Hematopoietic multipotent progenitor cell treated with erythropoietin and hydrocortisone succinate and interleukin-3 and kit ligand, for 15 days (in vitro differentiated cells): Measurements from ENCODE around the gene LIPI.
"Not testable (repeated sequence)": the region's sequence is repeated elsewhere in the genome, so short reads cannot be mapped to it uniquely, and the experiment has no call there.

Experiments
- DNase-seq: peaks from one replicate; pipeline ENCODE4 v3.0.0-alpha.2; 2015; ENCODE audit warnings: low spot score

Gene LIPI

DNA sequence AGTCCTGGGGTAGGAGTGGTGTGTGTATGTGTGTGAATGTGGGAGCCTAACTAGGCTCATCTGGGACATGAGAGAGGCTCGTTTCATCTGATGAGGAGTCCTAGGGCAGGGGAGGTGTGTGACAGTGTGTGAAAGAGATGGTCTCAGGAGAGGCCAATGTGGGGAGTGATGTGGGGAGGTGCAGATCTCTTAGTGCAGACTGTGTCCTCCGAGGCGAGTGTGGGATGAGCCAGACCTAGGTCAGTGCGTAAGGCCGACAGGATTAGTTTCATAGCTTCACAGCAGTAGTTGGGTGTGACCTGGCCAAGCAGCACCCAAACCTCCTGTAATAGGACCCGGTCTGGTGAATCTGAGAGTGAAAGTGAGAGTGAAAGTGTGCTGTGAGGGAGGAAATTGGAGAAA lies 94.7 kb downstream of the LIPI start:
- no peak for DNase-seq

- DNase-seq, result no peak
Observed at GRCh38 chr21:14115646-14116045, 95.1 kb downstream of the LIPI start.

- no peak for DNase-seq
Observed at GRCh38 chr21:14114251-14114650, 96.5 kb downstream of the LIPI start.

DNA sequence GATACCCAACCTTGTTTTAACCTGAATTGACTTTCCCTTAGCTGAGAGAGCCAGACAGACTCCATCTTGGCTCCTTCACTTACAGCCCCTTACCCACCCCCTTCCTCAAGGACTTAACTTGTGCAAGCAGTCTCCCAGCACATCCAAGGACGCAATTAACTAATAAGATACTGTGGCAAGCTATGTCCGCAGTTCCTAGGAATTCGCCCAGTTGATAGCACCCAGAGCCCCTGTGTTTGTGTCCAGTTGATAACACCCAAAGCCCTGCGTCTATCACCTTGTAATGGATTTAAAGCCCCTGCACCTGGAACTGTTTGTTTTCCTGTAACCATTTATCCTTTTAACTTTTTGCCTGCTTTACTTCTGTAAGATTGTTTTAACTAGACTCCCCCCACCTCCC lies 106.2 kb downstream of the LIPI start:
- DNase-seq, result not testable (repeated sequence)

- DNase-seq, result no peak
Observed at GRCh38 chr21:14099570-14099969, 111.2 kb downstream of the LIPI start.

DNA sequence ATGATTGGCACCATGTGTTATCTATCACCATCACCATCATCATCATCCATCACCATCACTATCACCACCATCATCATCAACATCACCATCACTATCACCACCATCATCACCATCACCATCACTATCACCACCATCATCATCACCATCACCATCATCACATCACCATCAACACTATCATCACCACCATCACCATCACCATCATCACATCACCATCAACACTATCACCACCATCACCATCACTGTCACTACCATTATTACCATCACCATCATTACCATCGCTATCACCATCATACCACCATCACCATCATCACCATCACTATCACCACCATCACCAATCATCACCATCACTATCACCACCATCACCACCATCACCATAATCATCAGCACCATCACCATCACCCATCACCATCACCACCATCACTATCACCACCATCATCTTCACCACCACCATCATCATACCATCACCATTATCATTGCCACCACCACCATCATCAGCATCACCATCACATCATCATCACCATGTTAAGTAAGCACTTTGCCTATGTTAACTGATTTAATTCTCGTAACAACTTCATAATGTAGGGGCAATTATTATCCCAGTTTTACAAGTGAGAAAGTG lies 112.8 kb downstream of the LIPI start:
- no peak for DNase-seq

DNA sequence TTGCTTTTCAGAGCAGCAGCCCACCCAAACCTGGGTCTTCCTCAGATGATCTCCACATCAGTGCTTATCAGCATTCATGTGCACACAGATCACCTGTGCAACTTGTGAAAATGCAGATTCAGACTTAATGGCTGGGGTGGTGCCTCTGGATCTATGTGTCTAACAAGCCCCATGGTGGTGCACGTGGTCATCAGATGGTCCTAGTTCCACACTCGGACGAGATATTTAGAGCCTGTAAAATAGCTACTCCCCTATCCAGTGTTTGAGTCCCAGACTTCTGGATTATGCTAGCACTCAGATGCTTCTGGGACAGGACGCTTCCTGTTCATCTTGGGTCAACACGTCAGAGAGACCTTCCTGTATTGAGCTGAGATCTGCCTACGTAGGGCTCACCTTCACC lies 114.2 kb downstream of the LIPI start:
- DNase-seq, result no peak

DNA sequence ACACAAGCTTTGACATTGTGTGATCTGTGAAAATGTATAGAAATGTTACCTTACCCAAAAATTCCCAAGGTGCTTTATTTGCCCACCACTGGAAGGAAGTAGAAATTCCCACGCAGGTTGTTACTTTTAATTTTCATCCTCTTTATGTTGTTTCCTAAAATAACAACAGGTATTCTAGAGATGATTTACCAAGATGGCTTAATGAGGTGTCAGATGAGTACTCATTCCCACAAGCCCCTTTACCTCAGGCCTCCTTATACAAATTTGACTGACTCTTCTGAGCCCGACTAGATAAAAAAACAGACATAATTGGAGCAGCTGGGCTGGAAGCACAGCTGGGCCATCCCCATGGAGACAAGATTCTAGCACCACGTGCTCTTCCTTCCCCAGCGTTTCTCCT lies 114.6 kb downstream of the LIPI start:
- DNase-seq, result no peak

- DNase-seq, result no peak
Observed at GRCh38 chr21:14095056-14095455, 115.7 kb downstream of the LIPI start.

DNA sequence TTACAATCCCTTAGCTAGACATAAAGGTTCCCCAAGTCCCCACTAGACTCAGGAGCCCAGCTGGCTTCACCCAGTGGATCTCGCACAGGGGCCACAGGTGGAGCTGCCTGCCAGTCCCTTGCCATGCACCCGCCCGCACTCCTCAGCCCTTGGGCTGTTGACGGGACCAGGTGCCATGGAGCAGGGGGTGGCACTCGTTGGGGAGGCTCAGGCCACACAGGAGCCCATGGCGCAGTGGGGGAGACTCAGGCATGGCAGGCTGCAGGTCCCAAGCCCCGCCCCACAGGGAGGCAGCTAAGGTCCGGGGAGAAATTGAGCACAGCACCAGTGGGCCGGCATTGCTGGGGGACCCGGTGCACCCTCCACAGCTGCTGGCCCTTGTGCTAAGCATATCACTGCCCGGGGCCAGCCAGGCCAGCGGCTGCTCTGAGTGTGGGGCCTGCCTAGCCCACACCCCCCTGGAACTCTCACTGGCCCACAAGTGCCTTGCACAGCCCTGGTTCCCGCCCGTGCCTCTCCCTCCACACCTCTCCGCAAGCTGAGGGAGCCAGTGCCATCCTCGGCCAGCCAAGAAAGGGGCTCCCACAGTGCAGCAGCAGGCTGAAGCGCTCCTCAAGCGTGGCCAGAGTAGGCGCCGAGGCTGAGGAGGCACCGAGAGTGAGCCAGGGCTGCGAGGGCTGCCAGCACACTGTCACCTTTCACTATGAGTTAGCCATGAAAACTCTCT lies 117.8 kb downstream of the LIPI start:
- no peak for DNase-seq

DNA sequence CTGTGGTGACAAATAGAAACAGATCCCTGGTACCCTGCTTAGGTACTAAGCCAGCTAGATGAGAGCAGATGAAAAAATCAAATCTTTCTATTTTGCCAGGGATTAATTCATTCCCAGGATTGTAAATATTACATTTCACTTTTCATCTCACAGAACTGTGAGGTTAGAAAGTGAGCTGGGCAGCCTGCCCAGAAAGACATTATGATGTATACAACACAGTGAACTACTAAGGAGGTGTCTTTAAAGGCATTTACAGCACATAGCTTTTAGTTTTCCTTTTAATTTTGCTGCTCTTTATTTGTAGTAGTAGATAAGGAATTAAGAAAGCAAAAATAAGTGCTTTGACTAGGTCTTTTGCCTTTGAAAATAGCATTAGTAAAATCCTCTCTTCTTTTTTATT lies 120.6 kb downstream of the LIPI start:
- DNase-seq, result not testable (repeated sequence)

DNA sequence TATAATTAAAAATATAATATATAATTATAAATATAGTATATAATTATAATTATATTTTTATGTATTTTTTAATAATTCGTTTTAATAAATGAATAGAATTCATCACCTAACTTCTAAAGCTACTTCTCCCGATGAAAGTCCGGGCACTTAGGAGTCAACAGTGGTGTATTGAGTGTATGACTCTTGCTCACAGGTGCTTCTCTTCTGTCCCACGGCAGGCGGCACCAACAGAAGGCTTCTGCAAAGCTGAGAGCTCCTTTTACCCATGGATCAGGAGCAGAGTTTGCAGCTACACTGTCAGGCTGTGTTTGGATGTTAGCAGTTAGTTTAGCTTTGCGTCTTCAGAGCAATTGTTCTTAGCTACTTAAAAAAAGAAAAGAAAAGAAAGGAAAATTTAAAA lies 122.4 kb downstream of the LIPI start:
- no peak for DNase-seq

- DNase-seq, result no peak
Observed at GRCh38 chr21:14086553-14086952, 124.2 kb downstream of the LIPI start.

DNA sequence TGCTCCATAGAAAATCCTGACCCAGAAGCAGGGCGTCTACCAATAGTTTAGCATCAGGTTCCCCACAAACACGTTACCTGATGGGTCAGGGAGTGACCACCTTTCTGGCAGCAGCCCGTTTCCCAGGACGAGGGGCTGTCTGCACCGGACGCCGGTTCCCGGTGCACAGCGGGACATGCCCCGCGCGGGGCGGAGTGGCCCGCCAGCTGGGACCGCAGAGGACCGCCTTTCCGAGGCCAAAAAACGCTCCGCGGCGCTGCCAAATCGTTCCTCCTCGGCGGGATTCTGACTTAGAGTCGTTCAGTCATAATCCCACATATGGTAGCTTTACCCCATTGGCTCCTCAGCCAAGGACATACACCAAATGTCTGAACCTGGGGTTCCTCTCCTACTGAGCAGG lies 126.1 kb downstream of the LIPI start:
- DNase-seq, result no peak

- DNase-seq, result no peak
Observed at GRCh38 chr21:14084068-14084501, 126.7 kb downstream of the LIPI start.

DNA sequence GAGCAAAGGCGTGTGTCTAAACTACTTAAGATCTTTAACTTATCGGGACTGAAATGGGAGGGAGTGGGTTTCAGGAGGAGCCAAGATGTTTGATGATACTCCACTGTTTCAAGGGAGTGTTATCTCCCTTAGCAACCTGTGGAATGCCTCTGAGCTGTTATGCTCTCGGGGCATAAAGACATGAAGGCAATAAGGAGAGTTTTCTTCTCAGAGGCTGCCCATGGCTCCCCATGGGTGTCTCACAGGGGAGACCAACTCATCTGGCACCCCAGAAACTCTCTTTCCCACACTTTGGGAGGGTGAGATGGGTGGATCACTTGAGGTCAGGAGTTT lies 130.0 kb downstream of the LIPI start:
- DNase-seq, result no peak

- no peak for DNase-seq
Observed at GRCh38 chr21:14080040-14080763, 130.6 kb downstream of the LIPI start.

- no peak for DNase-seq
Observed at GRCh38 chr21:14078746-14079375, 131.9 kb downstream of the LIPI start.

GRCh38 chr21:14076143-14076806 lies 134.5 kb downstream of the LIPI start:
- no peak for DNase-seq

DNA sequence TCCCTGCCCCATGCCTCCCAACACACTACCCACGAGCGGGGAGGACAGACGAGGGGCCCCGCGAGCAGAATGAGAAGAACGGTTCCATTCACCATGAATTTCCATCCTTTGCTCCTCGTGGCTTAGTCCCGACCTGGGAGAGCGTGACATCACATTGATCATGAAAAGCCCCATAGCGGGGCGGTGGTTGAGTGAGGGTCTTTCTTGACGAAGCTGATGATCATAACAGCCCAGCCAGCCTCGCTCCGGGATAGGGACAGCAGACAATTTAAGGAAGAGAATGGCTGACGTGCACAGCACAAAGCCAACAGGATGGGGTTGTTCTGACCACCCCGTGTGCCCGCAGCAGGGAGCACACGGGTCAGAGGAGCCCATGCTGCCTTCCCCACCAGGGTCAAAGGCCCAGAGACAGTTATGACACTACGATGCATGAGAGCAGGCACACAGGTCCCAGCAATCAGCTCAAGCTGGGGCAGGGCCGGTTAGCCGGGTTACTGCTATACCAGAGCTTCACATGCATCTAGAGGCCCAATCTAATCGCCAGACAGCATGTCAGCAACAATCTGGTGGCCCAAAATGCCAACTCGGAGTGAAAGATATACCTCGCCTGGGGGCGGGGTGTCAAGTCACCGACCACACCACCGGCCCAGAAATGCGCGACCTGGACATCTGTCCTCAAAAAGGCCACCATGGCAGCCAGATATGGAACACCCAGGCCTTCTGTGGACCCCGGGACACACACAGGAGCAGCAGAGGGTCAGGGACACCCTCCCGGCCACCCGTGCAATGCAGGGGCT lies 135.2 kb downstream of the LIPI start:
- no peak for DNase-seq

DNA sequence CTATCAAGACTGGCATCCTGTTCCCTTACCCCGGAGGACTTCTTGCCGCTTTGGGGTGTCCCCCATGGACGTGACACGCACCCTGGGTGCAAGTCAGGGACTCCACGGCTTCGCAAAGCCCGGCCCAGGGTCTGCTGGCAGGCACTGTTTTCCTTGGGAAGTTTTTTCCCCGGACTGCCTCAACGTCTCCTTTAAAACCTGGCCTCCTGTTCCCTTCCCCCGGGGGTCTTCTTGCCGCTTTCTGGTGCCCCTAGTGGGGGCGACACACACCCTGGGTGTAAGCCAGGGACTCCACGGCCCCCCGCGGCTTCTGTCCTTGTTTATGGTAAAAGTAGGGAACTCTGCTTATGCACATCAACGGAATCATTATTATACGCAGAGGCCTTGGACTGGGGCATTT lies 136.6 kb downstream of the LIPI start:
- no peak for DNase-seq

DNA sequence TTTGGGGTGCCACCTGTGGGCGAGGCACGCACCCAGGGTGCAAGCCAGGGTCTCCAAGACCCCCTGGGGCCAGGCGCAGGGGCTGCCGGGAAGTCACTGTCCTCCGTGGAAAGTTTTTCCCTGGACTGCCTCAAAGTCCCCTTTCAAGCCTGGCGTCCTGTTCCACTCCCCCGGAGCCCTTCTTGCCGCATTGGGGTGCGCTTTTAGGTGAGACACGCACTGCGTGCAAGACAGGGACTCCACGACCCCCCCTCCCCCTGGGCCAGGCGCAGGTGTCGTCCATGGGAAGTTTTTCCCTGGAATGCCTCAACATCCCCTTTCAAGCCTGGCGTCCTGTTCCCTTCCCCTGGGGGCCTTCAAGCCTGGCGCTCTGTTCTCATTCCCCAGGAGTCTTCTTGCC lies 137.1 kb downstream of the LIPI start:
- no peak for DNase-seq
